Measurements from ENCODE around the gene TMPRSS3. TPM values are rescaled to one million over a fixed set of nuclear protein-coding genes. Genes with fewer than 3 reads are reported as not detected.

Gene TMPRSS3
- total and polyA plus RNA-seq, 9 of the 15 experiments (the other 6 are each of a cell fraction or from before 2014, with no cell fraction given), result 0.07 TPM; not detected in 8

DNA sequence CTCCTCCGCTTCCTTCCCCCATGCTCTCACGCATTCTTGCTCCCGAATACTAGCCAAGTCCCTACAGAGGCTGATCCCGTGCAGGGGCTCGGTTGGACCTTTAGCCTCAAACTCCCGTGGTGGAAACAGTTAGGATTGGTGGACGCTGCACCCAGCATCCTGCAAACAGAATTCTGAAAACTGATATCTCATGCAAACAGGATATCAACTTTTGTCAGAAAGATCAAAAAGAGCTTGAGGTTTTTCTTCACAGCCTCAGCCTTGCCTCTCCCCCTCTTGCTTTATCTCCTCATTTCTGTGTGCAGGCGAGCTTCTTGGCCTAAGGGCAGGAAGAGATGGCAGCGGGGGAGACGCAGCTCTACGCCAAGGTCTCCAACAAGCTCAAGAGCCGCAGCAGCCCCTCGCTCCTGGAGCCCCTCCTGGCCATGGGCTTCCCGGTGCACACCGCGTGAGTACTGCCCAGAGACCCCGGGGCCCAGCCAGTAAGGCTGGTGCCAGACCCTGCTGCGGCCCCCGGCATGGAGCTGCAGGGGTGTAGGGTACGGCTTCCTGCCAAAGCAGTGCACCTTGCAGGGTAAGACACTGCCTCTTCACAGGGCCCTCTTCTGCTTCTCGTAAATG is 7.9 kb upstream of the TMPRSS3 start, which contains the start of gene UBASH3A (continued):
- TF ChIP-seq PURB (CRISPR knock-in tag; IDR thresholded peaks at IDR 0.05; ENCODE audit: low read depth) (no peak), DNMT1 (IDR thresholded peaks at IDR 0.05) (no peak), ZFX (CRISPR knock-in tag; IDR thresholded peaks at IDR 0.05) (peak; percentile 65), RCOR1 (IDR thresholded peaks at IDR 0.05; ENCODE audit: borderline replicate concordance in 1 of 2, low read depth in 2 of 2, low read length in 2 of 2) (peak; percentile 64 to 77; a peak in 3 of 4 replicates), NUFIP1 (IDR thresholded peaks at IDR 0.05; ENCODE audit: partially characterized antibody) (no peak), ZNF12 (CRISPR knock-in tag; IDR thresholded peaks at IDR 0.05) (no peak), MAZ (CRISPR knock-in tag; conservative IDR thresholded peaks at IDR 0.05 in 1 of 2, IDR thresholded peaks at IDR 0.05 in 1 of 2) (peak in 1 of 2 experiments; percentile 62; a peak in 1 of 4 replicates), NRF1 (conservative IDR thresholded peaks at IDR 0.05 in 1 of 2, IDR thresholded peaks at IDR 0.05 in 1 of 2) (0 out of 4 replicates have a peak, but pooled peaks of 1 of the 2 experiments have one; percentile 31), KDM2B (CRISPR knock-in tag; IDR thresholded peaks at IDR 0.05) (no peak), NELFE (IDR thresholded peaks at IDR 0.05; ENCODE audit: insufficient read depth, insufficient read length) (no peak), HNRNPH1 (optimal IDR thresholded peaks at IDR 0.05; ENCODE audit: low read depth, low read length) (no peak), TARDBP (IDR thresholded peaks at IDR 0.05) (no peak), CBFA2T3 (IDR thresholded peaks at IDR 0.05) (peak; percentile 97), EP400 (IDR thresholded peaks at IDR 0.05) (no peak), KAT8 (IDR thresholded peaks at IDR 0.05; ENCODE audit: low read depth) (no peak), ZNF79 (CRISPR knock-in tag; IDR thresholded peaks at IDR 0.05; ENCODE audit: low read depth) (no peak), MIER1 (IDR thresholded peaks at IDR 0.05; ENCODE audit: low read depth) (no peak), ZNF551 (CRISPR knock-in tag; IDR thresholded peaks at IDR 0.05) (no peak), CBX1 (IDR thresholded peaks at IDR 0.05; ENCODE audit: low read depth) (no peak)
- TF ChIP-seq, protein P1, sequence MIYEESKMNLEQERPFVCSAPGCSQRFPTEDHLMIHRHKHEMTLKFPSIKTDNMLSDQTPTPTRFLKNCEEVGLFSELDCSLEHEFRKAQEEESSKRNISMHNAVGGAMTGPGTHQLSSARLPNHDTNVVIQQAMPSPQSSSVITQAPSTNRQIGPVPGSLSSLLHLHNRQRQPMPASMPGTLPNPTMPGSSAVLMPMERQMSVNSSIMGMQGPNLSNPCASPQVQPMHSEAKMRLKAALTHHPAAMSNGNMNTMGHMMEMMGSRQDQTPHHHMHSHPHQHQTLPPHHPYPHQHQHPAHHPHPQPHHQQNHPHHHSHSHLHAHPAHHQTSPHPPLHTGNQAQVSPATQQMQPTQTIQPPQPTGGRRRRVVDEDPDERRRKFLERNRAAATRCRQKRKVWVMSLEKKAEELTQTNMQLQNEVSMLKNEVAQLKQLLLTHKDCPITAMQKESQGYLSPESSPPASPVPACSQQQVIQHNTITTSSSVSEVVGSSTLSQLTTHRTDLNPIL (CRISPR knock-in tag; IDR thresholded peaks at IDR 0.05), result no peak
- TF ChIP-seq, protein P2, sequence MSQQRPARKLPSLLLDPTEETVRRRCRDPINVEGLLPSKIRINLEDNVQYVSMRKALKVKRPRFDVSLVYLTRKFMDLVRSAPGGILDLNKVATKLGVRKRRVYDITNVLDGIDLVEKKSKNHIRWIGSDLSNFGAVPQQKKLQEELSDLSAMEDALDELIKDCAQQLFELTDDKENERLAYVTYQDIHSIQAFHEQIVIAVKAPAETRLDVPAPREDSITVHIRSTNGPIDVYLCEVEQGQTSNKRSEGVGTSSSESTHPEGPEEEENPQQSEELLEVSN (IDR thresholded peaks at IDR 0.05; ENCODE audit: borderline replicate concordance in 1 of 2, extremely low read depth in 1 of 2, insufficient read depth in 1 of 2, insufficient read length in 1 of 2, low read depth in 1 of 2, low read length in 1 of 2, poor library complexity in 1 of 2, severe bottlenecking in 1 of 2), result no peak
- TF ChIP-seq, protein P3, sequence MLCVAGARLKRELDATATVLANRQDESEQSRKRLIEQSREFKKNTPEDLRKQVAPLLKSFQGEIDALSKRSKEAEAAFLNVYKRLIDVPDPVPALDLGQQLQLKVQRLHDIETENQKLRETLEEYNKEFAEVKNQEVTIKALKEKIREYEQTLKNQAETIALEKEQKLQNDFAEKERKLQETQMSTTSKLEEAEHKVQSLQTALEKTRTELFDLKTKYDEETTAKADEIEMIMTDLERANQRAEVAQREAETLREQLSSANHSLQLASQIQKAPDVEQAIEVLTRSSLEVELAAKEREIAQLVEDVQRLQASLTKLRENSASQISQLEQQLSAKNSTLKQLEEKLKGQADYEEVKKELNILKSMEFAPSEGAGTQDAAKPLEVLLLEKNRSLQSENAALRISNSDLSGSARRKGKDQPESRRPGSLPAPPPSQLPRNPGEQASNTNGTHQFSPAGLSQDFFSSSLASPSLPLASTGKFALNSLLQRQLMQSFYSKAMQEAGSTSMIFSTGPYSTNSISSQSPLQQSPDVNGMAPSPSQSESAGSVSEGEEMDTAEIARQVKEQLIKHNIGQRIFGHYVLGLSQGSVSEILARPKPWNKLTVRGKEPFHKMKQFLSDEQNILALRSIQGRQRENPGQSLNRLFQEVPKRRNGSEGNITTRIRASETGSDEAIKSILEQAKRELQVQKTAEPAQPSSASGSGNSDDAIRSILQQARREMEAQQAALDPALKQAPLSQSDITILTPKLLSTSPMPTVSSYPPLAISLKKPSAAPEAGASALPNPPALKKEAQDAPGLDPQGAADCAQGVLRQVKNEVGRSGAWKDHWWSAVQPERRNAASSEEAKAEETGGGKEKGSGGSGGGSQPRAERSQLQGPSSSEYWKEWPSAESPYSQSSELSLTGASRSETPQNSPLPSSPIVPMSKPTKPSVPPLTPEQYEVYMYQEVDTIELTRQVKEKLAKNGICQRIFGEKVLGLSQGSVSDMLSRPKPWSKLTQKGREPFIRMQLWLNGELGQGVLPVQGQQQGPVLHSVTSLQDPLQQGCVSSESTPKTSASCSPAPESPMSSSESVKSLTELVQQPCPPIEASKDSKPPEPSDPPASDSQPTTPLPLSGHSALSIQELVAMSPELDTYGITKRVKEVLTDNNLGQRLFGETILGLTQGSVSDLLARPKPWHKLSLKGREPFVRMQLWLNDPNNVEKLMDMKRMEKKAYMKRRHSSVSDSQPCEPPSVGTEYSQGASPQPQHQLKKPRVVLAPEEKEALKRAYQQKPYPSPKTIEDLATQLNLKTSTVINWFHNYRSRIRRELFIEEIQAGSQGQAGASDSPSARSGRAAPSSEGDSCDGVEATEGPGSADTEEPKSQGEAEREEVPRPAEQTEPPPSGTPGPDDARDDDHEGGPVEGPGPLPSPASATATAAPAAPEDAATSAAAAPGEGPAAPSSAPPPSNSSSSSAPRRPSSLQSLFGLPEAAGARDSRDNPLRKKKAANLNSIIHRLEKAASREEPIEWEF (CRISPR knock-in tag; IDR thresholded peaks at IDR 0.05), result 0 out of 2 replicates have a peak, but pooled peaks have one; percentile 64
